ENCODE measurements around the gene NUAK1.

Gene NUAK1

GRCh38 chr12:106135781-106136180, 3.0 kb downstream of the NUAK1 start:
- Histone ChIP-seq H3K4me2 (ENCODE audit: low read depth, low read length, poor library complexity, severe bottlenecking) (no peak overlapping the region), H3K9me3 (ENCODE audit: insufficient read depth, low read length) (no peaks in the 10 kb centered on the region), H3F3A (ENCODE audit: insufficient read depth) (no peaks in the 10 kb centered on the region), H3K79me2 (ENCODE audit: insufficient read depth, low read length) (no peaks in the 10 kb centered on the region), H3K27ac (ENCODE audit: low read depth, low read length) (no peak overlapping the region), H3K9ac (ENCODE audit: low read length) (no peak overlapping the region), H4K20me1 (ENCODE audit: low read depth, low read length) (no peaks in the 10 kb centered on the region), H3K9me2 (replicated peaks; ENCODE audit: insufficient read depth, low read length) (no peaks in the 10 kb centered on the region), H3K4me3 (ENCODE audit: insufficient read depth, low read length, poor library complexity, severe bottlenecking) (no peak overlapping the region), H3K36me3 (ENCODE audit: low read length) (no peaks in the 10 kb centered on the region), H3K27me3 (ENCODE audit: low read length) (no peaks in the 10 kb centered on the region), H2AFZ (ENCODE audit: low read depth, low read length, severe bottlenecking) (no peak overlapping the region)
- TF ChIP-seq EZH2phosphoT487 (conservative IDR thresholded peaks at IDR 0.05; ENCODE audit: low read length) = no peak
- no peak for TF ChIP-seq CTCF (IDR thresholded peaks at IDR 0.05; ENCODE audit: insufficient read depth, low read length, poor library complexity, severe bottlenecking)

GRCh38 chr12:106135075-106135474, 3.7 kb downstream of the NUAK1 start:
- no peaks in the 10 kb centered on the region for H3K27me3 ChIP-seq (ENCODE audit: low read length)
- no peak overlapping the region for H3K4me3 ChIP-seq (ENCODE audit: insufficient read depth, low read length, poor library complexity, severe bottlenecking)
- no peaks in the 10 kb centered on the region for H3K36me3 ChIP-seq (ENCODE audit: low read length)
- no peak overlapping the region for H3K27ac ChIP-seq (ENCODE audit: low read depth, low read length)
- H4K20me1 ChIP-seq (ENCODE audit: low read depth, low read length) = no peaks in the 10 kb centered on the region
- TF ChIP-seq CTCF (IDR thresholded peaks at IDR 0.05; ENCODE audit: insufficient read depth, low read length, poor library complexity, severe bottlenecking) (no peak), EZH2phosphoT487 (conservative IDR thresholded peaks at IDR 0.05; ENCODE audit: low read length) (no peak)
- H3K79me2 ChIP-seq (ENCODE audit: insufficient read depth, low read length) = no peaks in the 10 kb centered on the region
- no peak overlapping the region for H2AFZ ChIP-seq (ENCODE audit: low read depth, low read length, severe bottlenecking)
- H3K9ac ChIP-seq (ENCODE audit: low read length) = no peak overlapping the region
- H3K4me2 ChIP-seq (ENCODE audit: low read depth, low read length, poor library complexity, severe bottlenecking) = no peak overlapping the region
- H3K9me3 ChIP-seq (ENCODE audit: insufficient read depth, low read length) = no peaks in the 10 kb centered on the region
- no peaks in the 10 kb centered on the region for H3F3A ChIP-seq (ENCODE audit: insufficient read depth)
- H3K9me2 ChIP-seq (replicated peaks; ENCODE audit: insufficient read depth, low read length) = no peaks in the 10 kb centered on the region

GRCh38 chr12:106134294-106134949, 4.3 kb downstream of the NUAK1 start:
- no peaks in the 10 kb centered on the region for H3F3A ChIP-seq (ENCODE audit: insufficient read depth)
- H3K27me3 ChIP-seq (ENCODE audit: low read length) = no peaks in the 10 kb centered on the region
- H3K79me2 ChIP-seq (ENCODE audit: insufficient read depth, low read length) = no peaks in the 10 kb centered on the region
- no peaks in the 10 kb centered on the region for H3K9me3 ChIP-seq (ENCODE audit: insufficient read depth, low read length)
- no peak overlapping the region for H3K27ac ChIP-seq (ENCODE audit: low read depth, low read length)
- H3K4me2 ChIP-seq (ENCODE audit: low read depth, low read length, poor library complexity, severe bottlenecking) = no peak overlapping the region
- no peak for TF ChIP-seq CTCF (IDR thresholded peaks at IDR 0.05; ENCODE audit: insufficient read depth, low read length, poor library complexity, severe bottlenecking)
- TF ChIP-seq EZH2phosphoT487 (conservative IDR thresholded peaks at IDR 0.05; ENCODE audit: low read length) = no peak
- no peak overlapping the region for H3K4me3 ChIP-seq (ENCODE audit: insufficient read depth, low read length, poor library complexity, severe bottlenecking)
- no peaks in the 10 kb centered on the region for H4K20me1 ChIP-seq (ENCODE audit: low read depth, low read length)
- H2AFZ ChIP-seq (ENCODE audit: low read depth, low read length, severe bottlenecking) = no peak overlapping the region
- H3K36me3 ChIP-seq (ENCODE audit: low read length) = no peaks in the 10 kb centered on the region
- H3K9me2 ChIP-seq (replicated peaks; ENCODE audit: insufficient read depth, low read length) = no peaks in the 10 kb centered on the region
- H3K9ac ChIP-seq (ENCODE audit: low read length) = no peak overlapping the region

Measured in SU-DHL-6 (cell line).